HEK293 (cell line): Measurements from ENCODE around the gene KIF3B.

Experiments
- BCL11A ChIP-seq: fragments of 450-650 bp; formaldehyde crosslinking; IDR thresholded peaks from 2 replicates; pipeline ENCODE4 v1.5.1; 2016; ENCODE audit warnings: low read depth, missing biosample characterization, missing genetic modification characterization
- GLI4 ChIP-seq: fragments of 450-650 bp; formaldehyde crosslinking; IDR thresholded peaks from 2 replicates; pipeline ENCODE4 v1.5.1; 2016; ENCODE audit warnings: missing biosample characterization, missing genetic modification characterization
- KLF16 ChIP-seq: fragments of 450-650 bp; formaldehyde crosslinking; IDR thresholded peaks from 2 replicates; pipeline ENCODE4 v1.5.1; 2017; ENCODE audit warnings: missing biosample characterization, missing genetic modification characterization
- KLF8 ChIP-seq: fragments of 450-650 bp; formaldehyde crosslinking; IDR thresholded peaks from 2 replicates; pipeline ENCODE4 v1.5.1; 2016; ENCODE audit warnings: missing biosample characterization, missing genetic modification characterization
- MZF1 ChIP-seq: fragments of 450-650 bp; formaldehyde crosslinking; IDR thresholded peaks from 2 replicates; pipeline ENCODE4 v1.5.1; 2017; ENCODE audit warnings: missing biosample characterization, missing genetic modification characterization, borderline replicate concordance
- SCRT2 ChIP-seq: fragments of 450-650 bp; formaldehyde crosslinking; IDR thresholded peaks from 2 replicates; pipeline ENCODE4 v1.5.1; 2016; ENCODE audit warnings: missing biosample characterization, missing genetic modification characterization
- SP3 ChIP-seq: fragments of 450-650 bp; formaldehyde crosslinking; IDR thresholded peaks from 2 replicates; pipeline ENCODE4 v1.5.1; 2016; ENCODE audit warnings: missing biosample characterization, missing genetic modification characterization
- SP7 ChIP-seq: fragments of 450-650 bp; formaldehyde crosslinking; IDR thresholded peaks from 2 replicates; pipeline ENCODE4 v1.5.1; 2016; ENCODE audit warnings: missing biosample characterization, missing genetic modification characterization
- ZBTB17 ChIP-seq: fragments of 450-650 bp; formaldehyde crosslinking; IDR thresholded peaks from 2 replicates; pipeline ENCODE4 v1.5.1; 2016; ENCODE audit warnings: missing biosample characterization, missing genetic modification characterization
- ZBTB7A ChIP-seq: fragments of 450-650 bp; formaldehyde crosslinking; IDR thresholded peaks from 2 replicates; pipeline ENCODE4 v1.5.1; 2016; ENCODE audit warnings: low read depth, missing biosample characterization, missing genetic modification characterization
- ZNF175 ChIP-seq: fragments of 450-650 bp; formaldehyde crosslinking; IDR thresholded peaks from 2 replicates; pipeline ENCODE4 v1.5.1; 2016; ENCODE audit warnings: missing biosample characterization, missing genetic modification characterization
- ZNF23 ChIP-seq: fragments of 450-650 bp; formaldehyde crosslinking; IDR thresholded peaks from 2 replicates; pipeline ENCODE4 v1.5.1; 2016; ENCODE audit warnings: missing biosample characterization, missing genetic modification characterization, borderline replicate concordance
- ZNF274 ChIP-seq, 2 experiments: fragments of 200-500 bp in 1 of 2; fragments of 450-650 bp in 1 of 2; sonication (Bioruptor generic) in 1 of 2; formaldehyde crosslinking in 1 of 2; IDR thresholded peaks; 2 replicates each; pipeline versions ENCODE4 v1.5.1 to v1.6.1; 2014 to 2016; ENCODE audit warnings: borderline replicate concordance in 1 of 2, inconsistent platforms in 1 of 2, low read length in 1 of 2, missing biosample characterization in 1 of 2, missing genetic modification characterization in 1 of 2
- ZNF335 ChIP-seq: fragments of 450-650 bp; formaldehyde crosslinking; conservative IDR thresholded peaks from 2 replicates; pipeline ENCODE4 v1.5.1; 2016; ENCODE audit warnings: missing biosample characterization, missing genetic modification characterization
- ZNF48 ChIP-seq: fragments of 450-650 bp; formaldehyde crosslinking; IDR thresholded peaks from 2 replicates; pipeline ENCODE4 v1.5.1; 2016; ENCODE audit warnings: missing biosample characterization, missing genetic modification characterization
- ZNF514 ChIP-seq: fragments of 450-650 bp; formaldehyde crosslinking; IDR thresholded peaks from 2 replicates; pipeline ENCODE4 v1.5.1; 2016; ENCODE audit warnings: missing biosample characterization, missing genetic modification characterization
- ZNF571 ChIP-seq: fragments of 450-650 bp; formaldehyde crosslinking; IDR thresholded peaks from 2 replicates; pipeline ENCODE4 v1.5.0; 2017; ENCODE audit warnings: missing biosample characterization, missing genetic modification characterization
- ZNF600 ChIP-seq: fragments of 450-650 bp; formaldehyde crosslinking; IDR thresholded peaks from 2 replicates; pipeline ENCODE4 v1.5.1; 2016; ENCODE audit warnings: missing biosample characterization, missing genetic modification characterization
- ZNF621 ChIP-seq: fragments of 450-650 bp; formaldehyde crosslinking; IDR thresholded peaks from 2 replicates; pipeline ENCODE4 v1.5.1; 2017; ENCODE audit warnings: missing biosample characterization, missing genetic modification characterization
- ZNF707 ChIP-seq: fragments of 450-650 bp; formaldehyde crosslinking; IDR thresholded peaks from 2 replicates; pipeline ENCODE4 v1.5.1; 2016; ENCODE audit warnings: missing biosample characterization, missing genetic modification characterization
- TF ChIP-seq, protein P1 (sequence below): fragments of 450-650 bp; formaldehyde crosslinking; IDR thresholded peaks from 2 replicates; pipeline ENCODE4 v1.5.1; 2016; ENCODE audit warnings: missing biosample characterization, missing genetic modification characterization
- TF ChIP-seq, protein P2 (sequence below): fragments of 450-650 bp; formaldehyde crosslinking; IDR thresholded peaks from 2 replicates; pipeline ENCODE4 v1.5.1; 2016; ENCODE audit warnings: missing biosample characterization, missing genetic modification characterization
- TF ChIP-seq, protein P3 (sequence below): fragments of 450-650 bp; formaldehyde crosslinking; IDR thresholded peaks from 2 replicates; pipeline ENCODE4 v1.5.1; 2016; ENCODE audit warnings: missing biosample characterization, missing genetic modification characterization
- TF ChIP-seq, protein P4 (sequence below): fragments of 450-650 bp; IDR thresholded peaks from 2 replicates; pipeline ENCODE4 v1.5.1; 2018; ENCODE audit warnings: missing biosample characterization, mild to moderate bottlenecking, missing genetic modification characterization
- TF ChIP-seq, protein P5 (sequence below): fragments of 450-650 bp; formaldehyde crosslinking; IDR thresholded peaks from 2 replicates; pipeline ENCODE4 v1.5.1; 2016; ENCODE audit warnings: missing biosample characterization, missing genetic modification characterization
- TF ChIP-seq, protein P6 (sequence below): fragments of 450-650 bp; formaldehyde crosslinking; IDR thresholded peaks from 2 replicates; pipeline ENCODE4 v1.5.1; 2016; ENCODE audit warnings: missing biosample characterization, missing genetic modification characterization

Gene KIF3B

DNA sequence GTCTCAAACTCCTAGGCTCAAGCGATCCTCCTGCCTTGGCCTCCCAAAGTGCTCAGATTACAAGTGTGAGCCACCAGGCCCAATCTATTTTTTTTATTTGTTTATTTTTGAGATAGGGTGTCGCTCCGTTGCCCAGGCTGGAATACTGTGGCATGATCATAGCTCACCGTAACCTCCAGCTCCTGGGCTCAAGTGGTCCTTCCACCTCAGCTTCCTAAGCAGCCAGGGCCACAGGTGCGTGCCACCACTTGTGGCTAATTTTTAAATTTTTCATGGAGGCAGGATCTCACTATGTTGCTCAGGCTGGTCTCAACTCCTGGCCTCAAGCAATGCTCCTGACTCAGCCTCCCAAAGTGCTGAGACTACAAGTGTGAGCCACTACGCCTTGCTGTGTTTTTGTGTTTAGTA is 9.8 kb downstream of the KIF3B start (continued):
- TF ChIP-seq SCRT2 (tag by site-specific recombination) (peak; percentile 80), SP7 (tag by site-specific recombination) (no peak), SP3 (tag by site-specific recombination) (no peak), ZNF621 (tag by site-specific recombination) (no peak), ZNF600 (tag by site-specific recombination) (0 out of 2 replicates have a peak, but pooled peaks have one; percentile 16), KLF16 (tag by site-specific recombination) (no peak), ZNF514 (tag by site-specific recombination) (no peak), ZNF274 (IDR thresholded peaks at IDR 0.05; ENCODE audit: low read length) (no peak), ZNF274 (tag by site-specific recombination; IDR thresholded peaks at IDR 0.05; ENCODE audit: borderline replicate concordance) (no peak), MZF1 (tag by site-specific recombination) (no peak), ZBTB17 (tag by site-specific recombination) (no peak), ZNF707 (tag by site-specific recombination) (no peak), ZNF175 (tag by site-specific recombination) (no peak), ZNF48 (tag by site-specific recombination) (no peak), ZBTB7A (tag by site-specific recombination) (no peak), GLI4 (tag by site-specific recombination) (no peak), ZNF23 (tag by site-specific recombination) (no peak), ZNF335 (no peak), BCL11A (no peak), ZNF571 (tag by site-specific recombination) (no peak), KLF8 (tag by site-specific recombination) (no peak)
- TF ChIP-seq, protein P1, sequence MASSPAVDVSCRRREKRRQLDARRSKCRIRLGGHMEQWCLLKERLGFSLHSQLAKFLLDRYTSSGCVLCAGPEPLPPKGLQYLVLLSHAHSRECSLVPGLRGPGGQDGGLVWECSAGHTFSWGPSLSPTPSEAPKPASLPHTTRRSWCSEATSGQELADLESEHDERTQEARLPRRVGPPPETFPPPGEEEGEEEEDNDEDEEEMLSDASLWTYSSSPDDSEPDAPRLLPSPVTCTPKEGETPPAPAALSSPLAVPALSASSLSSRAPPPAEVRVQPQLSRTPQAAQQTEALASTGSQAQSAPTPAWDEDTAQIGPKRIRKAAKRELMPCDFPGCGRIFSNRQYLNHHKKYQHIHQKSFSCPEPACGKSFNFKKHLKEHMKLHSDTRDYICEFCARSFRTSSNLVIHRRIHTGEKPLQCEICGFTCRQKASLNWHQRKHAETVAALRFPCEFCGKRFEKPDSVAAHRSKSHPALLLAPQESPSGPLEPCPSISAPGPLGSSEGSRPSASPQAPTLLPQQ (tag by site-specific recombination), result no peak
- TF ChIP-seq, protein P2, sequence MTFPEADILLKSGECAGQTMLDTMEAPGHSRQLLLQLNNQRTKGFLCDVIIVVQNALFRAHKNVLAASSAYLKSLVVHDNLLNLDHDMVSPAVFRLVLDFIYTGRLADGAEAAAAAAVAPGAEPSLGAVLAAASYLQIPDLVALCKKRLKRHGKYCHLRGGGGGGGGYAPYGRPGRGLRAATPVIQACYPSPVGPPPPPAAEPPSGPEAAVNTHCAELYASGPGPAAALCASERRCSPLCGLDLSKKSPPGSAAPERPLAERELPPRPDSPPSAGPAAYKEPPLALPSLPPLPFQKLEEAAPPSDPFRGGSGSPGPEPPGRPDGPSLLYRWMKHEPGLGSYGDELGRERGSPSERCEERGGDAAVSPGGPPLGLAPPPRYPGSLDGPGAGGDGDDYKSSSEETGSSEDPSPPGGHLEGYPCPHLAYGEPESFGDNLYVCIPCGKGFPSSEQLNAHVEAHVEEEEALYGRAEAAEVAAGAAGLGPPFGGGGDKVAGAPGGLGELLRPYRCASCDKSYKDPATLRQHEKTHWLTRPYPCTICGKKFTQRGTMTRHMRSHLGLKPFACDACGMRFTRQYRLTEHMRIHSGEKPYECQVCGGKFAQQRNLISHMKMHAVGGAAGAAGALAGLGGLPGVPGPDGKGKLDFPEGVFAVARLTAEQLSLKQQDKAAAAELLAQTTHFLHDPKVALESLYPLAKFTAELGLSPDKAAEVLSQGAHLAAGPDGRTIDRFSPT (tag by site-specific recombination), result no peak
- TF ChIP-seq, protein P3, sequence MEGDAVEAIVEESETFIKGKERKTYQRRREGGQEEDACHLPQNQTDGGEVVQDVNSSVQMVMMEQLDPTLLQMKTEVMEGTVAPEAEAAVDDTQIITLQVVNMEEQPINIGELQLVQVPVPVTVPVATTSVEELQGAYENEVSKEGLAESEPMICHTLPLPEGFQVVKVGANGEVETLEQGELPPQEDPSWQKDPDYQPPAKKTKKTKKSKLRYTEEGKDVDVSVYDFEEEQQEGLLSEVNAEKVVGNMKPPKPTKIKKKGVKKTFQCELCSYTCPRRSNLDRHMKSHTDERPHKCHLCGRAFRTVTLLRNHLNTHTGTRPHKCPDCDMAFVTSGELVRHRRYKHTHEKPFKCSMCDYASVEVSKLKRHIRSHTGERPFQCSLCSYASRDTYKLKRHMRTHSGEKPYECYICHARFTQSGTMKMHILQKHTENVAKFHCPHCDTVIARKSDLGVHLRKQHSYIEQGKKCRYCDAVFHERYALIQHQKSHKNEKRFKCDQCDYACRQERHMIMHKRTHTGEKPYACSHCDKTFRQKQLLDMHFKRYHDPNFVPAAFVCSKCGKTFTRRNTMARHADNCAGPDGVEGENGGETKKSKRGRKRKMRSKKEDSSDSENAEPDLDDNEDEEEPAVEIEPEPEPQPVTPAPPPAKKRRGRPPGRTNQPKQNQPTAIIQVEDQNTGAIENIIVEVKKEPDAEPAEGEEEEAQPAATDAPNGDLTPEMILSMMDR (tag by site-specific recombination), result no peak
- TF ChIP-seq, protein P4, sequence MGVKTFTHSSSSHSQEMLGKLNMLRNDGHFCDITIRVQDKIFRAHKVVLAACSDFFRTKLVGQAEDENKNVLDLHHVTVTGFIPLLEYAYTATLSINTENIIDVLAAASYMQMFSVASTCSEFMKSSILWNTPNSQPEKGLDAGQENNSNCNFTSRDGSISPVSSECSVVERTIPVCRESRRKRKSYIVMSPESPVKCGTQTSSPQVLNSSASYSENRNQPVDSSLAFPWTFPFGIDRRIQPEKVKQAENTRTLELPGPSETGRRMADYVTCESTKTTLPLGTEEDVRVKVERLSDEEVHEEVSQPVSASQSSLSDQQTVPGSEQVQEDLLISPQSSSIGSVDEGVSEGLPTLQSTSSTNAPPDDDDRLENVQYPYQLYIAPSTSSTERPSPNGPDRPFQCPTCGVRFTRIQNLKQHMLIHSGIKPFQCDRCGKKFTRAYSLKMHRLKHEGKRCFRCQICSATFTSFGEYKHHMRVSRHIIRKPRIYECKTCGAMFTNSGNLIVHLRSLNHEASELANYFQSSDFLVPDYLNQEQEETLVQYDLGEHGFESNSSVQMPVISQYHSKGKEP (tag by site-specific recombination), result no peak
- TF ChIP-seq, protein P5, sequence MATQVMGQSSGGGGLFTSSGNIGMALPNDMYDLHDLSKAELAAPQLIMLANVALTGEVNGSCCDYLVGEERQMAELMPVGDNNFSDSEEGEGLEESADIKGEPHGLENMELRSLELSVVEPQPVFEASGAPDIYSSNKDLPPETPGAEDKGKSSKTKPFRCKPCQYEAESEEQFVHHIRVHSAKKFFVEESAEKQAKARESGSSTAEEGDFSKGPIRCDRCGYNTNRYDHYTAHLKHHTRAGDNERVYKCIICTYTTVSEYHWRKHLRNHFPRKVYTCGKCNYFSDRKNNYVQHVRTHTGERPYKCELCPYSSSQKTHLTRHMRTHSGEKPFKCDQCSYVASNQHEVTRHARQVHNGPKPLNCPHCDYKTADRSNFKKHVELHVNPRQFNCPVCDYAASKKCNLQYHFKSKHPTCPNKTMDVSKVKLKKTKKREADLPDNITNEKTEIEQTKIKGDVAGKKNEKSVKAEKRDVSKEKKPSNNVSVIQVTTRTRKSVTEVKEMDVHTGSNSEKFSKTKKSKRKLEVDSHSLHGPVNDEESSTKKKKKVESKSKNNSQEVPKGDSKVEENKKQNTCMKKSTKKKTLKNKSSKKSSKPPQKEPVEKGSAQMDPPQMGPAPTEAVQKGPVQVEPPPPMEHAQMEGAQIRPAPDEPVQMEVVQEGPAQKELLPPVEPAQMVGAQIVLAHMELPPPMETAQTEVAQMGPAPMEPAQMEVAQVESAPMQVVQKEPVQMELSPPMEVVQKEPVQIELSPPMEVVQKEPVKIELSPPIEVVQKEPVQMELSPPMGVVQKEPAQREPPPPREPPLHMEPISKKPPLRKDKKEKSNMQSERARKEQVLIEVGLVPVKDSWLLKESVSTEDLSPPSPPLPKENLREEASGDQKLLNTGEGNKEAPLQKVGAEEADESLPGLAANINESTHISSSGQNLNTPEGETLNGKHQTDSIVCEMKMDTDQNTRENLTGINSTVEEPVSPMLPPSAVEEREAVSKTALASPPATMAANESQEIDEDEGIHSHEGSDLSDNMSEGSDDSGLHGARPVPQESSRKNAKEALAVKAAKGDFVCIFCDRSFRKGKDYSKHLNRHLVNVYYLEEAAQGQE (tag by site-specific recombination), result no peak
- TF ChIP-seq, protein P6, sequence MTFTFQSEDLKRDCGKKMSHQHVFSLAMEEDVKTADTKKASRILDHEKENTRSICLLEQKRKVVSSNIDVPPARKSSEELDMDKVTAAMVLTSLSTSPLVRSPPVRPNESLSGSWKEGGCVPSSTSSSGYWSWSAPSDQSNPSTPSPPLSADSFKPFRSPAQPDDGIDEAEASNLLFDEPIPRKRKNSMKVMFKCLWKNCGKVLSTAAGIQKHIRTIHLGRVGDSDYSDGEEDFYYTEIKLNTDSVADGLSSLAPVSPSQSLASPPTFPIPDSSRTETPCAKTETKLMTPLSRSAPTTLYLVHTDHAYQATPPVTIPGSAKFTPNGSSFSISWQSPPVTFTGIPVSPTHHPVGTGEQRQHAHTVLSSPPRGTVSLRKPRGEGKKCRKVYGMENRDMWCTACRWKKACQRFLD (tag by site-specific recombination), result no peak
